C4-2B (cell line): ENCODE data around the gene SPRED2.

Experiments used
- CTCF ChIP-seq: fragments of 450-650 bp; conservative IDR thresholded peaks from 2 replicates; pipeline ENCODE4 v1.5.1; 2017; ENCODE audit warnings: mild to moderate bottlenecking
- ZFX ChIP-seq: fragments of 450-650 bp; IDR thresholded peaks from 2 replicates; pipeline ENCODE4 v1.6.1; 2017

GRCh38 chr2:65409045-65409444 lies 23.4 kb downstream of the SPRED2 start:
- TF ChIP-seq CTCF: no peak
- no peak for TF ChIP-seq ZFX
